ENCODE results near the gene UBN2.

DNA sequence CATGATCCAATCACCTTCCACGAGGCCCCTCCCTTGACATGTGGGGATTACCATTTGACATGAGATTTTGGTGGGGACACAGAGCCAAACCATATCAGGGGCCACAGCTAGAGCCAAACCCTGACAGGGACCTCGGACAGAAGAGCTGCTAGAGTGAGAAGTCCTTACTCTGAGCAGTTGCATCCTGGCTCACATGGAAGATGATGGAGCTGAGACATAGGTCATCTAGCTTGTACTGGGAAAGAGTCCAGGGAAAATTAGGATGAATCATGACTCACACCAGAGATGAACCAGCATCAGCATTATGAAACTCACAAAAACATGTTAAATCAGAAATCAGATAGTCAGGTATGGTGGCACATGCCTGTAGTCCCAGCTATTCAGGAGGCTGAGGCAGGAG, 97.3 kb downstream of the UBN2 start:
- TF ChIP-seq TEAD1 (CRISPR knock-in tag; IDR thresholded peaks at IDR 0.05) (no peak), ATF1 (CRISPR knock-in tag; IDR thresholded peaks at IDR 0.05) (no peak), CREM (CRISPR knock-in tag; IDR thresholded peaks at IDR 0.05) (no peak), NR2C2 (CRISPR knock-in tag; IDR thresholded peaks at IDR 0.05) (no peak), ETV6 (CRISPR knock-in tag; IDR thresholded peaks at IDR 0.05) (no peak), ZNF671 (CRISPR knock-in tag; IDR thresholded peaks at IDR 0.05) (no peak)
- TF ChIP-seq, protein P1, sequence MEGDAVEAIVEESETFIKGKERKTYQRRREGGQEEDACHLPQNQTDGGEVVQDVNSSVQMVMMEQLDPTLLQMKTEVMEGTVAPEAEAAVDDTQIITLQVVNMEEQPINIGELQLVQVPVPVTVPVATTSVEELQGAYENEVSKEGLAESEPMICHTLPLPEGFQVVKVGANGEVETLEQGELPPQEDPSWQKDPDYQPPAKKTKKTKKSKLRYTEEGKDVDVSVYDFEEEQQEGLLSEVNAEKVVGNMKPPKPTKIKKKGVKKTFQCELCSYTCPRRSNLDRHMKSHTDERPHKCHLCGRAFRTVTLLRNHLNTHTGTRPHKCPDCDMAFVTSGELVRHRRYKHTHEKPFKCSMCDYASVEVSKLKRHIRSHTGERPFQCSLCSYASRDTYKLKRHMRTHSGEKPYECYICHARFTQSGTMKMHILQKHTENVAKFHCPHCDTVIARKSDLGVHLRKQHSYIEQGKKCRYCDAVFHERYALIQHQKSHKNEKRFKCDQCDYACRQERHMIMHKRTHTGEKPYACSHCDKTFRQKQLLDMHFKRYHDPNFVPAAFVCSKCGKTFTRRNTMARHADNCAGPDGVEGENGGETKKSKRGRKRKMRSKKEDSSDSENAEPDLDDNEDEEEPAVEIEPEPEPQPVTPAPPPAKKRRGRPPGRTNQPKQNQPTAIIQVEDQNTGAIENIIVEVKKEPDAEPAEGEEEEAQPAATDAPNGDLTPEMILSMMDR (IDR thresholded peaks at IDR 0.05), result no peak
- TF ChIP-seq, protein P2, sequence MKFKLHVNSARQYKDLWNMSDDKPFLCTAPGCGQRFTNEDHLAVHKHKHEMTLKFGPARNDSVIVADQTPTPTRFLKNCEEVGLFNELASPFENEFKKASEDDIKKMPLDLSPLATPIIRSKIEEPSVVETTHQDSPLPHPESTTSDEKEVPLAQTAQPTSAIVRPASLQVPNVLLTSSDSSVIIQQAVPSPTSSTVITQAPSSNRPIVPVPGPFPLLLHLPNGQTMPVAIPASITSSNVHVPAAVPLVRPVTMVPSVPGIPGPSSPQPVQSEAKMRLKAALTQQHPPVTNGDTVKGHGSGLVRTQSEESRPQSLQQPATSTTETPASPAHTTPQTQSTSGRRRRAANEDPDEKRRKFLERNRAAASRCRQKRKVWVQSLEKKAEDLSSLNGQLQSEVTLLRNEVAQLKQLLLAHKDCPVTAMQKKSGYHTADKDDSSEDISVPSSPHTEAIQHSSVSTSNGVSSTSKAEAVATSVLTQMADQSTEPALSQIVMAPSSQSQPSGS (CRISPR knock-in tag; IDR thresholded peaks at IDR 0.05; ENCODE audit: borderline replicate concordance, low read depth), result no peak
- TF ChIP-seq, protein P3, sequence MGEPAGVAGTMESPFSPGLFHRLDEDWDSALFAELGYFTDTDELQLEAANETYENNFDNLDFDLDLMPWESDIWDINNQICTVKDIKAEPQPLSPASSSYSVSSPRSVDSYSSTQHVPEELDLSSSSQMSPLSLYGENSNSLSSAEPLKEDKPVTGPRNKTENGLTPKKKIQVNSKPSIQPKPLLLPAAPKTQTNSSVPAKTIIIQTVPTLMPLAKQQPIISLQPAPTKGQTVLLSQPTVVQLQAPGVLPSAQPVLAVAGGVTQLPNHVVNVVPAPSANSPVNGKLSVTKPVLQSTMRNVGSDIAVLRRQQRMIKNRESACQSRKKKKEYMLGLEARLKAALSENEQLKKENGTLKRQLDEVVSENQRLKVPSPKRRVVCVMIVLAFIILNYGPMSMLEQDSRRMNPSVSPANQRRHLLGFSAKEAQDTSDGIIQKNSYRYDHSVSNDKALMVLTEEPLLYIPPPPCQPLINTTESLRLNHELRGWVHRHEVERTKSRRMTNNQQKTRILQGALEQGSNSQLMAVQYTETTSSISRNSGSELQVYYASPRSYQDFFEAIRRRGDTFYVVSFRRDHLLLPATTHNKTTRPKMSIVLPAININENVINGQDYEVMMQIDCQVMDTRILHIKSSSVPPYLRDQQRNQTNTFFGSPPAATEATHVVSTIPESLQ (CRISPR knock-in tag; IDR thresholded peaks at IDR 0.05), result no peak
- TF ChIP-seq, protein P4, sequence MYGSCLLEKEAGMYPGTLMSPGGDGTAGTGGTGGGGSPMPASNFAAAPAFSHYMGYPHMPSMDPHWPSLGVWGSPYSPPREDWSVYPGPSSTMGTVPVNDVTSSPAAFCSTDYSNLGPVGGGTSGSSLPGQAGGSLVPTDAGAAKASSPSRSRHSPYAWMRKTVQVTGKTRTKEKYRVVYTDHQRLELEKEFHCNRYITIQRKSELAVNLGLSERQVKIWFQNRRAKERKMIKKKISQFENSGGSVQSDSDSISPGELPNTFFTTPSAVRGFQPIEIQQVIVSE (CRISPR knock-in tag; IDR thresholded peaks at IDR 0.05; ENCODE audit: borderline replicate concordance), result no peak
- TF ChIP-seq, protein P5, sequence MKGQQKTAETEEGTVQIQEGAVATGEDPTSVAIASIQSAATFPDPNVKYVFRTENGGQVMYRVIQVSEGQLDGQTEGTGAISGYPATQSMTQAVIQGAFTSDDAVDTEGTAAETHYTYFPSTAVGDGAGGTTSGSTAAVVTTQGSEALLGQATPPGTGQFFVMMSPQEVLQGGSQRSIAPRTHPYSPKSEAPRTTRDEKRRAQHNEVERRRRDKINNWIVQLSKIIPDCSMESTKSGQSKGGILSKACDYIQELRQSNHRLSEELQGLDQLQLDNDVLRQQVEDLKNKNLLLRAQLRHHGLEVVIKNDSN (CRISPR knock-in tag; IDR thresholded peaks at IDR 0.05), result no peak
- TF ChIP-seq, protein P6, sequence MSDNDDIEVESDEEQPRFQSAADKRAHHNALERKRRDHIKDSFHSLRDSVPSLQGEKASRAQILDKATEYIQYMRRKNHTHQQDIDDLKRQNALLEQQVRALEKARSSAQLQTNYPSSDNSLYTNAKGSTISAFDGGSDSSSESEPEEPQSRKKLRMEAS (CRISPR knock-in tag; IDR thresholded peaks at IDR 0.05), result no peak
